HG03095 (cell line): ENCODE measurements around the gene PDXK.

Experiments
- ATAC-seq: cut with Tn5 transposase; IDR thresholded peaks from one replicate; pipeline ENCODE4 v1.9.1; 2021; ENCODE audit warnings: moderate library complexity; ENCODE audit not compliant: unreplicated experiment

PDXK gene

GRCh38 chr21:43741423-43742096 is 22.6 kb downstream of the PDXK start:
- ATAC-seq = no peak

- ATAC-seq = no peak
Measured at GRCh38 chr21:43743947-43744346, 25.0 kb downstream of the PDXK start.

GRCh38 chr21:43744725-43745124 is 25.8 kb downstream of the PDXK start:
- no peak for ATAC-seq

- no peak for ATAC-seq
Measured at GRCh38 chr21:43745772-43746517, 27.0 kb downstream of the PDXK start.

- ATAC-seq = no peak
Measured at GRCh38 chr21:43748622-43749021, 29.7 kb downstream of the PDXK start.

GRCh38 chr21:43749651-43750262 is 30.8 kb downstream of the PDXK start:
- ATAC-seq = no peak

GRCh38 chr21:43750339-43751033 is 31.6 kb downstream of the PDXK start:
- no peak for ATAC-seq

- no peak for ATAC-seq
Measured at GRCh38 chr21:43751955-43752591, 33.1 kb downstream of the PDXK start.

GRCh38 chr21:43752758-43753438 is 34.0 kb downstream of the PDXK start:
- ATAC-seq = no peak

GRCh38 chr21:43753439-43753799 is 34.5 kb downstream of the PDXK start:
- no peak for ATAC-seq

- ATAC-seq = no peak
Measured at GRCh38 chr21:43754948-43755781, 36.2 kb downstream of the PDXK start.

GRCh38 chr21:43755820-43756594 is 37.1 kb downstream of the PDXK start:
- ATAC-seq = no peak

- no peak for ATAC-seq
Measured at GRCh38 chr21:43757601-43758000, 38.7 kb downstream of the PDXK start.

GRCh38 chr21:43758111-43758641 is 39.2 kb downstream of the PDXK start:
- ATAC-seq = no peak

GRCh38 chr21:43758811-43759210 is 39.9 kb downstream of the PDXK start:
- ATAC-seq = no peak

- ATAC-seq = no peak
Measured at GRCh38 chr21:43759651-43760050, 40.7 kb downstream of the PDXK start.

GRCh38 chr21:43760391-43760958 is 41.5 kb downstream of the PDXK start:
- ATAC-seq = no peak

GRCh38 chr21:43761886-43762285 is 43.0 kb downstream of the PDXK start:
- ATAC-seq = no peak
